Measurements from ENCODE around the gene ZFYVE27.

Gene ZFYVE27, protein sequence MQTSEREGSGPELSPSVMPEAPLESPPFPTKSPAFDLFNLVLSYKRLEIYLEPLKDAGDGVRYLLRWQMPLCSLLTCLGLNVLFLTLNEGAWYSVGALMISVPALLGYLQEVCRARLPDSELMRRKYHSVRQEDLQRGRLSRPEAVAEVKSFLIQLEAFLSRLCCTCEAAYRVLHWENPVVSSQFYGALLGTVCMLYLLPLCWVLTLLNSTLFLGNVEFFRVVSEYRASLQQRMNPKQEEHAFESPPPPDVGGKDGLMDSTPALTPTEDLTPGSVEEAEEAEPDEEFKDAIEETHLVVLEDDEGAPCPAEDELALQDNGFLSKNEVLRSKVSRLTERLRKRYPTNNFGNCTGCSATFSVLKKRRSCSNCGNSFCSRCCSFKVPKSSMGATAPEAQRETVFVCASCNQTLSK

DNA sequence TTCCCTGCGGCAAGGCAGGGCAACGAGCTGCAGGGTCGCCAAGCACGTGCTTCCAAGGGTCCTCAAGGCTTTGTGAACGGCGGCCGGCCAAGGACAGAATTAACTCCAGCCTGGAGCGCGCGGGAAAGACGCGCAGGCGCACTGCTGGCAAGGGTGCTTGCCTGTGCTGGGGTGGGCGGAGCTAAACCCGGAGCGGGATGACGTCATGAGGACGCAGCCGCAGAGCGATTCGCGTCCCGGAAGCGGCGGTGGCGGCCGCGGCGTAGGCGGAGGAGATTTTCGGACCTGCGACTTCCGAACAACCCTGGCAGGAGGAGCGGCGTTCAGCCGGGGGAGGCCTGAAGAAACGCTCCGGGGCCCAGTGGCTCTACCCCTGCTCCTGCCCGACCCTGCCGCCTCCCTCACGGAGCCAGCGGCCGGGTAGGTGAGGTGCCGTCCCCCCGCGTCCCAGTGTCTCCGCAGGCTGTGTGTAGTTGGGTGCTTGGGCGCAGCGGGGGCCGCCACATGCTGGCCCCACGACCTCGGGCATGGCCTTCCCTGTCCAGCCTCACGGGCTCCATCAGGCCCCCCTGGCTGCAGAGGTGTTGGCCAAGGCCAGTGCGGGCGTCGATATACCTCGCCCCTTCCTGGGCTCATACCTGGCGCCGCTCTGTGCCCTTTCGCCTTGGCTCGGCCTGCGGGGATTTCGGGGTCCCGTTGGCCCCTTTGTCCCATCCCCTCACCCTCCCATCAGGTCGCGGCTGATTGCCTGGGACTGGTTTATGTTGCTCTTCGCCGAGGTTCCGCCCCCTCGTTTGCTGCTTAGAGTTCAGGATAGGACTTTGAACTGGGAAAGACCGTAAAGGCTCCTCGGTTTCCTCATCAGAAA lies at the start of gene ZFYVE27:
Gene ZFYVE27 (plus strand): TSS at position 227 of the 868 bp plus-strand sequence. CDS start 1,350 bp downstream, outside the sequence.
- DNase-seq, result peak; percentile 95

DNA sequence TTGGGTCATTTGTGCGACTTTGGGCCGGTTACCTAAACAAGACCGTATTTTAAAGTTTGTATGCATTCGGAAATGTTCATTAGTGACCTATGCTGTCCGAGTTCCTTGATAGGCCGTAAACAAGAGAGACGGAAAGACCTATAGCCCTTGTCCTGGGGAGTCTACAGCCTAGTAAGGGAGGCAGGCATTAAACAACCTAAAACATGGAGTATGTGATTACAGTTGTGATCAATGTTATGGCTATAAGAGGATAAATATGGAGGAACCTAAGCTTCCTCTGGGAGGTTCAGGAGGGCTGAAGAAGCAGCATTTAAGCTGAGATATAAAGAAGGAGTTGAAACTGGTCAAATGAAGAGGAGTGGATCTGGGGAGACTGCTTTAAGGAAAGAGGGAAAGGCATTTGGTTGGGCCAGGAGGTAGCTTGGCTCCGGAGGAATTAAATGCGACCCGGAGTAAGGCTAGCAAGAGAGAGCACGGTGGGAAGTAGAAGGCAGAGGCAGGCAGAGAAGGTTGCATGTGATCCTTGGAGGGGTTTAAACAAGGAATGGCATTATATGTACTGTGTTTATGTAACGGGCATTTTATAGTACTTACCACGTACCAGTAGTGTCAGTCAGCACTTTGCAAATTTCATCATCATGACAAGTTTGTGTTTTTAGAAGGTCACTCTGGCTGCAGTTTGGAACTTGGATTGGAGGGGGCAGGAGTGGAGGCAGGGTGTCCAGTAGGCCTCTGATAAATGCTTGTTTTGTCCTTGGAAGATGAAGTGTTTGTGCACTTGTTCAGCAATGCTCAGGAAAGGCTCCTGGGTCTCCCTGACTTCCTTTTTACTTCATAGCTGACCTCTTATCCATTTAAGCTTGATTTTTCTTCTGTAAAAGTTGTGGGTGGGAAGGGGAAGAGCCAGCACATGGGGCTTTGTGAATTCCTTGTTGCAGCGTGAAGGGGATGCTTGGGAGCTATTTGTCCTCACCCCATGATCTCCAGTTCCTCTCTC lies 48.8 kb upstream of the ZFYVE27 start:
- no peak for DNase-seq

DNA sequence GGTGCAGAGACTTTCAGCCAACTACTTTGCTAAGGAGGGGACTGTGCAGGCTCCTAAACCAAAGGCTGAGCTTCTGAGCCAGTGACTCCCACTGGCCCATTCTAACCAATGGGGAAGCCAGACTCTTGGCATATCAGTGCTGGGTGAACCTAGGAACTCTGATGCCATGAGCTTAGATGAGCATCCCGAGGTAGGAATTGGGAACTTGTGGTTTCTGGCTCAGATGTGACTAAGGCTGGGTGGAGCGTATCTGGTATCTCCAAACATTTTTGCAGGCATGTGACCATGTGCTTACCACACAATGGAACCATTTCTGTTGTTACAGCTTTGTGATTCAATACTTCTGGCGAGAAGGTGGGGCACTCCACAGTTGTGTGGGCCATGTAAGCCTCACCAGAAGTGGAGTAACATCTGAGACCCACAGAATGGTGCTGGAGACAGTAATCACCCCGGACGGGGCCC lies 47.3 kb upstream of the ZFYVE27 start:
- DNase-seq, result no peak

DNA sequence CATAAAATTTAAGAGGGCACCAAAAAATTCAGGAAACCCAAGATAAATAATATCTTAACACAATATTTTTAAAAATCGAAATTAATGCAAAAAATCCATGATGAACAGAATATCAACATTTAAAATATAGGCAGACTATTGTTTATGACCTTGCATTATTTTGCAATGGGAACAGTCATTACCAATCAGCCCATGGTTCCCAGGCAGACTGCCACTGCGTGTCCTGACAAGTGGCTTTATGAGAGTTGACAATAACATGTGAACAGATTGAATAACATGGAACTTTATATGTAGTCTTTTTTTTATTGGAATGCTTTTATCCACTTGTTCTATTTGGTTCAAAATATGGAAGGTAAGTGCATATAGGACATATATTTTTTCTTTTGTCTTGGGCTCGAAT lies 46.8 kb upstream of the ZFYVE27 start:
- no peak for DNase-seq

DNA sequence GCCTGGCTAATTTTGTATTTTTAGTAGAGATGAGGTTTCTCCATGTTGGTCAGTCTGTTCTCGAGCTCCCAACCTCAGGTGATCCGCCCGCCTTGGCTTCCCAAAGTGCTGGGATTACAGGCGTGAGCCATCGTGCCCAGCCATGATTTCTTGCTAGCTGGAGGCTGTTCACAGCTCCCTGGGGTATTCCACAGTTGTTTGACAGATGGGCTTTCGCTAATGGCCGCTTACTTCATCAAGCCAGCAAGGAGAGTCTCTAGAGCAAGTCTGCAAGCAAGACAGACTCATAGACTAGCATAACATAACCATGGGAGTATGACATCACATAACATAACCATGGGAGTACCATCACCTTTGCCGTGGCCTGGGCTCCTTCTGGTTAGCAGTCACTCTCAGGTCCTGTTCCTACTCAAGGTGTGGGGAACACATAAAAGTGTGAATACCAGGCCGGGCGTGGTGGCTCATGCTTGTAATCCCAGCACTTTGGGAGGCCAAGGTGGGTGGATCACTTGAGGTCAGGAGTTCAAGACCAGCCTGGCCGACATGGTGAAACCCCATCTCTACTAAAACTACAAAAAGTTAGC lies 38.8 kb upstream of the ZFYVE27 start:
- DNase-seq, result peak; percentile 24

DNA sequence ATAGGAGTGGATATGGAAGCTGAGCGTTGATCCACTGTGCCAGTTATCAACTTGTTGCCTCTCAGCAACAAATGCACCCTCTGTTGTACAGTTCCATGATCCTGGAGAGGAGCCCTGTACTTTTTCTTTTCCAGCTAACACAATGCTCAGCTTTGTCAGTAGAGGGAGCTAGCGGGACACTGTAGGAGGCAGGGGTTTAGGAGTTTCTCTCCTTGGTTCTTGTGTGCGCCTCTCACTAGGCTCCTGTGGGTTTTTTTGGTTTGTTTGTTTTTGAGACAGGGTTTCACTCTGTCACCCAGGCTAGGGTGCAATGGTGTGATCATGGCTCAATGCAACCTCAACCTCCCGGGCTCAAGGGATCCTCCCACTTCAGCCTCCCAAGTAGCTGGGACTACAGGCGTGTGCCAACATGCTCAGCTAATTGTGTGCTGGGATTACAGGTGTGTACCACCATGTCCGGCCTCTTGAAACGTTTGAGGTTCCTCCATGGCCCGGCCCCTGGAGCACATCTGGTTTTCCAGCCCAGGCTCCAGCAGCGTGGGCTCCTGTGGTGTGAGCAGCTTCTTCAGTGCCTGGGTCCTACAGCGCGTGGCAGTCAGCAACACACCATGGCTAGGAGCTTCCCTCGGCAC lies 35.4 kb upstream of the ZFYVE27 start:
- peak; percentile 69 for DNase-seq

DNA sequence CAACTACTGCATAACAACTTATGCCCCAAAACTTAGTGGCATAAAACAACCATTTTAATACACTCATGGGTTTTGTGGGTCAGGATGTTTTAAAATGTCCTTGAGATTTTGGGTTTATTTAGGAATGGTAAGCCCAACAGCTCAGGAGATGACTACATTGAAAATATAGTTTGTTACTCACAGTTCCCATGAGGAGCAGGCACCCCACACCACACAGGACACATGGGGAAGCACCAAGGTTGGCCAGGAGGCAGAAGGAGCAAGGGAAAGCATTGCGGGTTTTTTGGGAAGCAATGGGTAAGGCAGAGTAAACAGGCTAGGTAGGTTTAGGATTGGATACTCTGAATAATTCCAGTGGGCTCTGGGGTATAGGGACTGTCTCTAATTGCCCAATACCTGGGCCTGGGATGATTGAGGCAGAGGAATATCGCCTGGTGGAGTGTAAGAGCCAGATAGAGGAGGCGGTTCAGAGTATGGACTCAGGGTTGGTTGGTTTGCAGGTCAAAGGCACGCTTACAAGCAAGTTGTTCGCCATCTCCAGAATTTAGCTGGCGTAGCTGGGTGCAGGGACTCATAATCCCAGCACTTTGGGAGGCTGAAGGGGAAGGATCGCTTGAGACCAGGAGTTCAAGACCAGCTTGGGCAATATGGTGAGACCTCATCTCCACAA lies 33.4 kb upstream of the ZFYVE27 start:
- DNase-seq, result no peak

DNA sequence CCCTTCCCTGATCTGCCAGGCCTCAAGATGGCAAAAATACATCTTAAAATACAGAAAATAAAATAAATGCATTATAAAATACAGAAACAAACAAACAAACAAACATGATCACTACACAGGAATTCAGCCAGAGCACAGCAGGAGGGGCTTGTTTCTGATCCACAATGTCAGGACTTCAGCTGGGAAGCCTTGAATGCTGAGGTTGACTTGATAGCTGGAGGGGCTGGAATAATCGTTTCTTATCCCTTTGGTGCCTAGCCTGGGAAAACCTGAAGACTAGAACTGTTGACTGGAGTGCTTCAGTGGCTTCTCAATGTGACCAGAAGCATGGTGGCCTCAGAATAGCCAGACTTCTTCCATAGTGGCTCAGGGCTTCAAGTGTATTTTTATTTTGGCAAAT lies 32.6 kb upstream of the ZFYVE27 start:
- no peak for DNase-seq

DNA sequence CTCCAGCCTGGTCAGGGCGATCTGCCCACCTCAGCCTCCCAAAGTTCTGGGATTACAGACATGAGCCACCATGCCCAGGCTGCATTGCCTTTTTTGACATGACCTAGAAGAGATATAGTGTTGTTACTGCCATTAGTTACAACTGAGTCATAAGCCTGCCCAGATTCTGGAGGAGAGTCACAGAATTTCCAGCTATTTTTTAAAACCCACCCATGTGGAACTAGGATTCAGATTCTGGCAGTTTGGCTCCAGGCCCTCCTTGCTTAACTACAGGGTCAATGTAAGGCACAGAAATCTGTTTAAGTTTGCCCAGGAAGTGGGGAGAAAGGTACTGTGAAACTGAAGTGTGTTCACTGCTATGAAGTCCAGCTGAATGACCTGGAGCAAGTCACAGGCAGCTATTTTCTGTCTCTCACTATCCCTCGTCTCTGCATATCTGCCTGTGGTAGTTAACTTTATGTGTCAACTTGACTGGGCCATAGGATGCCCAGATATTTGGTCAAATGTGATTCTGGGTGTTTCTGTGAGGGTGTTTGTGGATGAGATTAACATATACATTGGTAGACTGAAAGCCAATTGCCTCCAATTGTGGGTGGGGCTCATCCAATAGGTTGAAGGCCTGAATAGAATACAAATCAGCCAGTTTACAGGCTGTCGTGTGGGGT lies 31.8 kb upstream of the ZFYVE27 start:
- DNase-seq, result no peak

DNA sequence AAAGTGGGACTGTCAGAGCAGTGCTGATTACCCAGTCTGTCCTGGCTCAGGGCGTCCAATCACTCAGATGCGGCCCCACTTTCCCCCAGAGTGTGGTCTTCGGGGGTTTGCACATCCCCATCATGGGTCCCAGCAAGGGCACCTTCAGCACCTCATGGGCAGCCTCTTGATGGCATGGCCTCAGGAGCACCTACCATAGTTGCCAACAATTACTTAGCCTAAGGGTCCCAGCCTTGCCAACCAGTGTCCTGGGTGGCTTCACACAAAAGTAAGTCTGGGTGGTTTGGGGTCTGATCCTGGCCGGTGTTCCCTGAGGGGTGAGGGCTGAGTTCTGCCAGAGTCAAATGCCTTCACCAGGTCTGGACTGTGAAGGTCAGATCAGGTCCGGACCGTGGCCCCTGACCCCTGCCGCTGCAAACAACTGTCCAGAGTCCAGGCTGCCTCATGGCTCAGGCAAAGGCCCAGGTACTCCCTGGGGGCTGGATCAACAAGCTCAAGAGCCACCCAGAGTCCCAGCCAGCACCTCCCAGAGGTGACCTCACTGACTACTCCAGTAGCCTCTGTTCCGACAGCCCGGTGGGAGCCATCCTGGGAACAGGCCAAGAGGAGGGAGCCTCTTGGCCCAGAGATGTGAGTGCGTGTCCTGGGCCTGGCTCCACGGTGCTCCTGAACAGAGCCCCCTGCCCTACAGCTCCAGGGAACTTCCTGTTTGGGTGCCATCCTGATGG lies 29.6 kb upstream of the ZFYVE27 start:
- no peak for DNase-seq

DNA sequence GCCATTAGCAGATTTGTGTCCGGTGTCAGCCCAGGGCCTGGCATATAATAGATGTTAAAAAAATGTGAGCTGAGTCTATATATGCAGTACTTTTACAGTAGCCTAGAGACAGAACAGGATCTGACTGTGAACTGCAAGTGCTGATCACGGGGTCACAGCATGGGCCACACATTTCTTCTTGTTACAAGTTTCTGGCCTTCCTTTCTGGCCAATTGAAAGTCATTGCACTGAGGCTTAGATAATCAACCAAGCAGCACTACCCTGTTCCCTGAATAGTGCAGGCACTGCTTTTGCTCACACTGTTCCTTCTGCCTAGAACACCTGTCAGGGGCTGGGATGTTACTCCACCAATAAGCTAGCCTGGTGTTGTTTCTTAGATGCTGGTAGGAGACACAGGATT lies 28.8 kb upstream of the ZFYVE27 start:
- DNase-seq, result no peak

DNA sequence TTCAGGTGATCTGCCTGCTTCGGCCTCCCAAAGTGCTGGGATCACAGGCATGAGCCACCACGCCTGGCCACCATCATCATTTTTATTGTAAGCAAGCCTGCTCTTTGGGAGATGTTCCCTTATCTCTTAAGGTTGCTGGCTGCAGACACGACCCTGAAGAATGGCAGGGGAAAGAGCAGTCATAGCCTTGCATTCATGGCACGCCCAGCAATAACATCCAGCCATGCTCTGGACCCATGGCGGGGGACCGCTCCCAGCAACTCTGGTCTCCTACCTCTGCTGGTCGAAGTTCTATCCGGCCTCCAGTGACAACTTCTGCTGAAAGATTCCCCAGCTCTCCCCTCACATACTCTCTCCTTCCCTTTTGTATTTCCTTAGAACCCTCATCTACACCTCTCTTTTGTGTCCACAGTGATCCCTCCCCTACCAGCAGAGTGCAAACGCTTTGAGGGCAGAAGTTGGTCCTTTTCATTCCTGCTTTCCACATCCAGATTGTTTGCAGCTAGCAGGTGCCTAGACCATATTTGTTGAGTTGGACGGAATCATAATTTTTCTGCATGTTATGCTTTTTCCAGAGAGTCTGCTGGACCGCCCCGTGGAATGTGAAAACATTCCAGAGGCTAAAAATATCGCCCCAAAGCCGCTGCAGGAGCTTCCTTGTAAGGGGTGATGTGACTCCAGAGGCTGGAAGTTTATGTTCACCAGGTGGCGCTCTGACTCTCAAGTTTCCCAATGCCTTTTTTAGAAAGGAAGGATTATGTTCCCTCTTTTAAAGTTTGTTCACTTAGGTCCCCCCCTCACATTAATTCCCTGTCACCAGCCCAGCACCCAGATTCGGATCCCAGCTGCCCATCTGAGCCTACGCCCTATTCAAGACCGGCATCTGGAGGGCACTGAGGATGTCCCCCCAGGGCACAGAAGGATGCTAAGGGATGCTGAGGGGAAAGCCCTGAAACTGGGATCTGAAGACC lies 27.7 kb upstream of the ZFYVE27 start:
- DNase-seq, result peak; percentile 63

DNA sequence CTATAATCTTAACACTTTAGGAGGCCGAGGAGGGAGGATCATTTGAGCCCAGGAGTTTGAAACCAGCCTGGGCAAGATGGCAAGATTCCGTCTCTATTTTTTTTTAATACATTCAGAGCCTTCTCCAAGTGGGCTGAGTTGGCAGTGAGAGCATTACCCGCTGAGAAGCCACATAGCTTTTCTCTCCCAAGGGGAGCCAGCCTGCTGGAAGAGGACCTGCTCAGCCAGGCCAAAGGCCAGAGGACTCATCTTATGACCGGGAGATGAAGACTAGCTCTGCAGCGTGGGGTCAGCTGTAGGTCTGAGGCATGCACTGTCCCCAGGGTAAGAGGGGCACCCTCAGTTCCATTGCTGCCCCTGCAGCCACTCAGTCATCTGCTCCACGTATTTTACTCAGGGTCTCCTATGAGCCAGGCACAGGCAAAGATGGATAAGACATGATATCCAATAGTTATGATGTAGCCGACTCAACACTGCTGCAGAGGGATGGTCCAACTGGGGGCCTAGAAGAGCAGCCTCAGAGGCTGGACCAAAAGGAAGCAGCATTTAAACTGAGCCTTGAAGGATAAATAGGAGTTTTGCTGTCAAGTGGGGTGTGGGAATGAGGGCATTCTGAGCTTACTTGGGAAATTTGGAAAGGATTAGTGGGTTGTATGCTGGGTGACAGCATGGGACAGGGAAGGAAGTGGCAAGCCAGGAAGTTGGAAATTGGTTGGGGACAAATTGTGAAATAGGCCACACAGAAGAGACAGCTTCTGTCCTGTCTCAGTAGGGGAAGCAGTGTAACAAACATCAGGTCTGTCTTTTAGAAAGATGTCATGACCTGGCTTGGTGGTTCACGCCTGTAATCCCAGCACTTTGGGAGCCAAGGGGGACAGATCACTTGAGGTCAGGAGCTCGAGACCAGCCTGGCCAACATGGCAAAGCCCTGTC lies 25.0 kb upstream of the ZFYVE27 start:
- DNase-seq, result no peak

DNA sequence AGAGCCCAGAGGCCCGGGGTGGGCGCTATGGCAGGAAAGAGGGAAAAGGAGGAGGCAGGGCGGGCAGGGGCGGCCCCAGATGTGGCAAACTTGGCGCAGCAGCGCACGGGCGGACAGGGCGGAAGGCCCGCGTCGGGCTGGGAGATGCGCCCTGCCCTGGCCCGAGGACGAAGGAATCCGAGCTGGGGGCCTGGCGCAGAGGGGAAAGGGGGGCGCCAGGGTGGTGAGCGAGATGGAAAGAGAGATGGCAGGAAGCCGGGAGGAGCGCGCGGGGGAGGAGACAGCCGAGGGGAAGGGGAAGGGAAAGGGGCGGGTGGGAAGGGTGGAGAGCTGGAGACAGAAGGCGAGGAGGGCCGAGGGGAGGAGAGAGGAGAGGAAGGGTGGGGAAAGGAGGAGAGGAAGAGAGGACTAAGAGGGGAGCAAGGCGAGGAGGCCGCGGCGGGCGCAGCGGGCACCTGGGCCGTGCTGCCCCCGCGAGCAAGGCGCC lies 23.5 kb upstream of the ZFYVE27 start, which contains the start of gene MARVELD1:
Gene MARVELD1 (plus strand): TSS at position 392 of the 487 bp plus-strand sequence. CDS start 147 bp downstream, outside the sequence.
- DNase-seq, result peak; percentile 76

DNA sequence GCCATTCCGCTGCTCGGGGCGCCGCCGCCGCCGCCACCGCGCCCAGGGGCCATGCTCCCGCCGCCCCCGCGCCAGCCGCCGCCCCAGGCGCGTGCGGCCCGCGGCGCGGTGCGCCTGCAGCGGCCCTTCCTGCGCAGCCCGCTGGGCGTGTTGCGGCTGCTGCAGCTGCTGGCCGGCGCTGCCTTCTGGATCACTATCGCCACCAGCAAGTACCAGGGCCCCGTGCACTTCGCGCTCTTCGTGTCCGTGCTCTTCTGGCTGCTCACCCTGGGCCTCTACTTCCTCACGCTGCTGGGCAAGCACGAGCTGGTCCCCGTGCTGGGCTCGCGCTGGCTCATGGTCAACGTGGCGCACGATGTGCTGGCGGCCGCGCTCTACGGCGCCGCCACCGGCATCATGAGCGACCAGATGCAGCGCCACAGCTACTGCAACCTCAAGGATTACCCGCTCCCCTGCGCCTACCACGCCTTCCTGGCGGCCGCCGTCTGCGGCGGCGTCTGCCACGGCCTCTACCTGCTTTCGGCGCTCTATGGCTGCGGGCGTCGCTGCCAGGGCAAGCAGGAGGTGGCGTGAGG lies 23.0 kb upstream of the ZFYVE27 start:
- DNase-seq, result peak; percentile 93
